DMS53 treated with DMSO at 0.1 percent for 48 hours (cell line): ENCODE data around the gene PPP2R5C.

Experiments
- DNase-seq: peaks from one replicate; lab custom pipeline; 2025; ENCODE audit not compliant: unreplicated experiment; lab: John Stamatoyannopoulos, UW

Gene PPP2R5C

DNA sequence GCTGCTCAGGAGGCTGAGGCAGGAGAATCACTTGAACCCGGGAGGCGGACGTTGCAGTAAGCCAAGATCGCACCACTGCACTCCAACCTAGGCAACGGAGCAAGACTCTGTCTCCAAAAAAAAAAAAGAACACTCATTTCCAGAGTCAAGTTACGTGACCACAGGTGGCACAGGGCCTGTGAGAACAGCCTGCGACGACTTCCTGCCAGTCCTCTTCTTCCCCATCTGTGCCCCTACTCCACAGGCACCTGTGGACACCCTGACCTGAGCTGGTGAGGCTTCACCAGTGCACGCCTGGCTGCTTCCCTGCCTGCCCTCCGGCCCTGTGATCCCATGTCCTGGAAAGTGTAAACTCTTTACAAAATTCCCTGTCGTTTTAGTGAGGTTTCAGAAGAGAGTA is 77.7 kb downstream of the PPP2R5C start:
- no peak for DNase-seq

DNA sequence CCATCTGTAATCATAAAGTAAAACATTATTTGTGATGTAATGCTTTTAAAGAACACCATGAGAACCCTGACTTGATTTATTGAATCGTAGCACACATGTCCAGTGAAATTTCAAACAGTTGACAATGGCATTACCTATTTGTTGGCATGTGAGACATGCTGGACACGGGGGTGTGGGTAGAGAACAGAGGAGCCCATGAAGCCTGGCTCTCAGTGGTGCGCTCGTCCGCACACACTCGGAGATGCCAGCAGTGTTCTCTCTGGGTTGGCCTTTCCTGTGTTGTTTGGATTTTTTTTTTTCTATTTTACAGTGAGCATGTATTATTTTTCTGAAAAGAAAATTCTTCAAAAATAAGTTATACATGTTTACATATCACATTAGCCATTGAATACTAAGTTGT is 78.2 kb downstream of the PPP2R5C start:
- DNase-seq, result no peak

DNA sequence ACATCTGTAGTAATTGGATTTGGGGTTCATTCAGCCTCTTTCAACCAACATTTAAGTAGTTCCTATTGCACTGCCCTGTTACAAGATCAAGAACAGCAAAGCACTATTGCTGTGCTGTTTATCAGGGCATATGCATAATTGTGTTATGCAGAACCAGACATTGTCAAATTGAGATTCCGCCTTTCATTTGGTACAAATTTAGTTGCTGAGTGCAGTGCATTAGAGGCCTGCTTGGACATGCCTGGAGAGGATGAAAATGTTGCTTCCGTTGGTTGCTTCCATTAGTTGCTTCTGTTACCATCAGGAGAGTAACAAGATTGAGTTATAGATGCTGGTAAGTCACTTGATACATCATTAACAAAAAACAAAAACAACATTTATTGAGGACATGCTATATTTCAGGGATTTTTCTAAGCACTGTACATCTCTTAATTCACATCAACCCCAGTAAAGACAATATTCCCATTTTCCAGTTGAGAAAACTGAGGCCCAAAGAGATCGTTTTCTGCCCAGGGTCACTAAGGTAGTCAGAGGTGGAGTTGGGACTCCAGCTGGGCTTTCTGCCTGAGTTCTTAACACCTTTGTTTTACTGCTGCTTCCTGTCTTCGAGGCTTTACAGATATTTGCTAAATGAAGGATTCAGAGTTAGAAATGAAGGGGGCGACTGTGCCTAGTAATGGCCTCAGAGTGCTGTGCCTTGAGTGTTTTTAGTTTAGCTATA is 79.3 kb downstream of the PPP2R5C start:
- DNase-seq, result no peak

DNA sequence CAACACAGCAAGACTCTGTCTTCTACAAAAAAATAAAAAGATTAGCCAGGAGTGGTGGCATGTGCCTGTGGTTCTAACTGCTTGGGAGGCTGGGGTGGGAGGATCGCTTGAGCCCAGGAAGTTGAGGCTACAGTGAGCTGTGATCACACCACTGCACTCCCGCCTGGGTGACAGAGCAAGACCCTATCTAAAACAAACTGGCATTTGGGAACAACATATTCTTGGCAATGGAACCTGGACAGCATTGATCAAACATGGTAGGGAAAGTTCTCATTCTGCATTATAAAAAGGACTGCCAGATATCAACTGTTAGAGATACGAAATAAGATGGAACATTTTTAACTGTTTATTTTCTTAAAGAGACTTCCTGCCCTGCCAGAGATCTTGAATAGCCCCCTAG is 81.5 kb downstream of the PPP2R5C start:
- DNase-seq, result no peak

DNA sequence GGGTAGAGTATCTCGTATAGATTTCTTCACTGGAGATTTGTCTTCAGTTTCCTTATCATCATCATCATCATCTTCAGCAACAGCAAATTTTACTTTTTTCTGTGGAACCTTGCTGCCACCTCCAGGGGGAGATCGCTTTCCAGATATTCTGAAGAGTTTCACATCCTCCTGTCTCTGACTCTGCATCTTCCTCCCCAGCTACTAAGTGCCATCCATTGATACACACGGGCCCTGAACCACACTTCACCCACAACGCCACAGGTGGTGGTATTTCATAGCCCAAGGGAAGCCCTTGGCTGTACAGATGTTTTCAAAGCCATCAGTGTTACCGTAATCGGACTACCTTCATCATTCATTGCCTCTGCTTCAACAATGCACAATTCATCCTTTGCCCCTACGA is 82.2 kb downstream of the PPP2R5C start:
- DNase-seq, result no peak

DNA sequence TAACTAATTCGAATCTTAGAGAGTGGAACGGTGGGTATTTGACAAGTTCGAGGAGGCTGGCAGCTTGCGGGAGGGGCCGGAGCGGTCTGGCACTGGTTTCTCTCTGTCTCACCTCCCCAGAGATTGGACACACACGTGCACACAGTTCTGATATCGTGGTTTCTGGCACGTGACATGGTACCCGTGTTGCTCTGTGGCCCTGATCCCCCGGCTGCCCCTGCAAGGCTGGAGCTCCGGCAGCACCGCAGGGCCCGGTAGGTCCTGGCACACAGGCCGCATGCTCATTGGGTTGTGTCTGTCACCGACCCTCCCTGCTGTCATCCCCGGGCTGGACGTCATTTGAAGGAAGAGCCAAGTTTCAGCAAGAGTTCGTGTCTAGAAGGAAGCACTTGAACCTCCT is 82.7 kb downstream of the PPP2R5C start:
- DNase-seq, result no peak

DNA sequence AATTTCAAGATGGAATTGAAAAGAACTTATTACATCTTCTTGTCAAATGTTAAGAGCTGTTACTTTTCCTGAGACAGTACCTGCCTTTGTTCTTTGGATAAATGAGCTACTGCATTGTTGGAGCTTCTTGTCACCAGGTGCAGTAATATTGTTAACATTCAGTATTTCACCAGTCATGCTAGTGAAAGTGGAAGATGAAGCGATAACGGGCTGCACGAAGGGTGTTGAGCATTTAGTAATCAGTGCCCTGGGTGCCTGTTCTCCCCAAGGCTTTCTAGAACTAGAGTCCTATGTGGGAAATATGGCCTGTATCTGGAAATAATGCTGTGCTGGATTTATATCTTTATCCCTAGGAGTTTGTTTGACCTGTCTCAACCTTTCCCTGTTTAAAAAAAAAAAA is 83.2 kb downstream of the PPP2R5C start:
- no peak for DNase-seq

DNA sequence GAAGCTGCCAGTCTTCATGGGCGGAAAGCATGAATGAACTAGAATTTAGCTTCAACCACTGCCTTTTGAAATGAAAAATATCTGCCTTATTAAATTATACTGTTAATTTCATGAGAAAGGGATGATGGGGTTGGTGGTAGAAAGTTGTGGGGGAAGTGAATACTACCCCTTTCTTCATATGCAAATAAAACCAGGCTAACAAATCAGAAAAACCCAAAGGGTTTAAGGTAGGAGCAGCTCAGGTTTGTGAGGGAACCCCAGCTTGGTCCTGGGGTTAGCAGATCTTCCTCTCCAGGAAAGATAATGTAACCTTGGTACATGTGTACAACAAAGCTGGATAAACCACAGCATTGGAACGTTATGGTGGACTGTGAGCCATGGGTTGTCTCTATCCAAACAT is 84.0 kb downstream of the PPP2R5C start:
- no peak for DNase-seq

DNA sequence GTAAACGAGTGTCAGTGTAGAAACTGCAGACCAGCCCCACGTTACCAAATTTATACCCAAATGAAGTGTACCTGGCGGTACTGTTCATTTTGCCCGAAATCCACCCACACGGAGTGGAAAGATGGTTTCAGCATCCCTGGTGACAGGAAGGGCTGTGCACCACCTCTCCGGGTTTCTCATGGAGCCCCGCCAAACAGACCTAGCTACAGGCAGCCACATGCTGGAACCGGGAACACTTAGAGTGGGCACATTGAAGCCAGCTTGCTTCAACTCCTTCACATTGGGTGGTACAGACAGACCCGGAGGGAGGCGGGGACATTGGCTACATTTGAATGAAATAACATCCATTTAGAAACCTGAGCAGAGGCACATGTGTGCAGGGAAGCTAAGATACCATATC is 84.4 kb downstream of the PPP2R5C start:
- no peak for DNase-seq

DNA sequence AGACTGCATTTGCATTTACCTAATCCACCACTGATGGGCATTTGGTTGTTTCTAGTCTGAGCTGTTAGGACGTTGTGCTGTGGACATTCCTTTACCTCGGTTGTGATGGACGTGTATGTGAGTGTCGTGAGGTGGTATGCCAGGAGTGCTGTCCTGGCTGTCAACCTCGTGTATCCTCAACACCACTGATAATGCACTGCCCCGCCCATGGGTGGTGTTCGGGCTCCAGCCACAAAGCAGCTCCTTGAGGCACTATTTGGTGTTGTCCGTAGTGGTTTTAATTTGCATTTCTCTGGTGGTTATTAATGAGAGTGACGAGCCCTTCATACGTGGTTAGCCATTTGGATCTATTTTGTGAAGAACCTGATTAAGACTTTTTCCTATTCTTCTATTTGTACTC is 87.6 kb downstream of the PPP2R5C start:
- no peak for DNase-seq

DNA sequence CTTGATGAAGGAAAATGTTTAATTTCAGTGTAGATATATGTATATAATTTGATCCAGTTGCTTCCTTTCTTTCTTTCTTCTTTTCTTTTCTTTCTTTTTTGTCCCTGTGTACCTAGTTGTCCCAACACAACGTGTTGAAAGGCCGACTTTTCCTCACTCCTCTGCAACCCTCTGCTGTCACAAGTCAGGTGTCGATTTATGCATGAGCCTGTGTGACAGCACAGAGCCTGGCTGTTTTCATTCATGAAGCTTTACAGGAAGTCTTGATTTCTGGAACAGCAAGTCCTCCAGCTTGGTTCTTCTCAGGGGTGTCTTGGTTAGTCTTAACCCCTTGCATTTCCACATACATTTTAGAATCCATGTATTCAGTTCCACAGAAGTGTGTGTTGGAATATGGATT is 88.1 kb downstream of the PPP2R5C start:
- no peak for DNase-seq

DNA sequence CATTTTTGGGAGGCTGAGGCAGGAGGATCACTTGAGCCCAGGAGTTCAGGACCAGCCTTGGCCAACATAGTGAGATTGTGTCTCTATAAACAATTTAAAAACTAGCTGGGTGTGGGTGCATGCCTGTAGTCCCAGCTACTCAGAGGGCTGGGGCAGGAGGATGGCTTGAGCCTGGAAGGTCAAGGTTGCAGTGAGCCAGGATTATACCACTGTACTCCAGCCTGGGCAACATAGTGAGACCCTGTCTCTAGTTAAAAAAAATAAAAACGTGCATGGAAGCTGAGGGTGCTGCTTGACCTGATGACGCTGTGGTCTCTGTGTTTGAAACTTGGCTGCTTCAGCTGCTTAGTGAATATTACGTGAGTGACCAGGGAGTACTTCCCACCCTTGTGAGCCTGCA is 89.7 kb downstream of the PPP2R5C start:
- no peak for DNase-seq

DNA sequence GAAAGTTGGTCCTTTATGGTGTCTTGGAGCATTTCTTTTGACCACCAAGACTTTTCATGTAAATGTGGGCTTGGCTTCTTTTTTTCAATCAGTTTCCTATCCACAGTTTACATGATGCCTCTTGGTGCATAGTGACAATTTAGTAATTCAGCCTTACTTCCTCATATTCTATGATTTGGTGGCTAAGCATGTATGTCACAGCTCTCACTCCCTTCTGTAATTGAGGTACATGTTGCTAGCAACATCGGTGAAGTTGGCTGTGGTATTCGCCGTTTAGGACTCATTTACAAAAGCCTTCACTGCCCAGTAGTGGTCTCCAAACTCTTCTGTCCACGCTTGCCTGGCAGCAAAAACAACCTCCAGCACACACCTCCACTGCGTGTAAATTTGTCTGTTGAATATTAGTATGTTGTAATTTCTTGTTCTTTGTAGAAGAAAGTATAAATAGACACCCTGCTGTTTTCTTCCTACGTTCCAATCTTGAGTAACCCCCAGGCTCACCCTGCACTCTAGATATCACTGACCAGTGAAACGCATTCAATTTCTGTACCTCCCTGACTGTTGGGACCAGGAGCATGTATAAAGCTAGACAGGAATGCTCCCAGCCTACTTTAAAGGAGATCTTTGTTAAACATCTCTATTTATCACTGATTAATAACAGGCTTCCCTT is 90.4 kb downstream of the PPP2R5C start:
- no peak for DNase-seq

DNA sequence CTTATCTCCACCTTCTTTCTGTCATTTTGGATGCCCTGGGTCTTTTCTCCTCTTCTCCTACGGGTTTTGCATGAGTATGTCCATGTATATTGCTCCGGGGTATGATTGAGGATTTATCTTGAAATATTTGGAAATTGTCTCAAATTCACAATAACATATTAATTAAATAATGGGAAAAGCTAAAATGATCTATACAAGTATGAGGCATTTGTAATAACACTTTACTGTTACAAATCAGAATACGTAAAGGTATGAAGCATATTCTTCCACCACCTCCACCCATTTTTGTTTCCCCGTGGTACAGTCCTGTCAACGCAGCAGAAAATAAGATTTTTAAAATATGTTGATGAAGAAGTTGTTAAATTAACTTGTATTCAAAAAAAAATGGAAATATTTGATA is 91.3 kb downstream of the PPP2R5C start:
- no peak for DNase-seq

DNA sequence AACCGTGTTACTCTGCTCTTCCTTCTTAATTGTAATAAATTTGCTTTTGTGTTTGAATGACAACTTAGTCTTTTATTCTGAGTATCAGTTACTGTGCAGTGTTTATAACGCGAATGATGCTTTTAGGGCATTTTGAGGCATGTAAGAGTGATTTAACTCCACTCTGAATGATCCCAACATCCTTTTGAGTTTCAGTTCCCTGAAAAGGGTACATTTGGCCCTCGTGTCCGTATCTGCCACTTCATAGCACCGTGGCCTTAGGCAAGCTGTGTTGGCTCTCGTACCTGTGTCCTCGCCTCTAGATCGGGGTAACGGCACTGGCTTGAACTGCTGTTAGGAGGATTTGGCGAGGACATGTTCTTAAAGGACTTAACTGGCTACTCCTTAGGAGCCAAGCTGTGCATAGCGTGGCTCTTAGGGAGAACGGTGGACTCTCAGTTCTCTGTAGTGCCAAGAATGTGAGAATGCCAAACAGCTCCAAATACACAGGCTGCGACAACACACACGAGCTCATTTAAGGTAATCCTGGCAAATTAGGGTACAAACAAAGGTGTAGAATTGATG is 92.0 kb downstream of the PPP2R5C start:
- DNase-seq, result no peak

DNA sequence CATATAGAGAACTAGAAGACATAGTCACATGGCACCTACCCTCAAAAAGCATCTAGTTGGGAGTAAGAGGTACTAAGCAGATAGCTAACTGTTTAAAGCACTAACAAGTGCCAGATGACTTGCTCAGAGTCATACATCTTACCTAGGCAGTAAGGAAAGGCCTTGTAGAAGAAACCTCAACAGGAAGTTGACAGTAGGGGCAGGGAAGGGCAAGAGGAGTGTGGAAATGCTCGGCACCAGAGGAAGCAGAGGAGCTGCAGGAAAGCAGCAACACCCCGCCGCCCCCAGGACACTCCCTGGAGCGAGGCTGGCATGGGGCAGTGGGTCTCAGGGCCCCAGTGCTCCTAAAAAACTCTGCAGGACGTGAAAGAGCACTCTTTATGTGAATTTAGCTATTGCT is 92.9 kb downstream of the PPP2R5C start:
- DNase-seq, result no peak

DNA sequence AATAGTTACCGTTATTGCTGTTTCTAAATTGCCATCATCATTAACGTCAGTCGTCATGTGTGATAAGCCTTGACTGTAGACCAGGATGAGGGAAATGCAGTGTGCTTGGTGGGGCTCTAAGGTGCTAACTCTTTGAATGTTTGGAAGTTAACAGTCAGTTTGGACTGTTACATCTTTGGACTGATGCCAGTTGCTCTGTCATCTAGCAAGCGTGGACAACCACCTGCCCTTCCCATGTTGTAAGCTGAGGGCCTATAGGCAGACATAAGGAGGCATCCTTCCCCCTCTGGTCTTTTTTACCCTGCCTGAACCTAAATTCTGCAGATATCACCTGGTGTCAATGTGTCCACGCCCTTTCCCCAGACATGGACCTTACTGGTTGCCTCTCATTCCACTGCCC is 94.4 kb downstream of the PPP2R5C start:
- DNase-seq, result no peak

DNA sequence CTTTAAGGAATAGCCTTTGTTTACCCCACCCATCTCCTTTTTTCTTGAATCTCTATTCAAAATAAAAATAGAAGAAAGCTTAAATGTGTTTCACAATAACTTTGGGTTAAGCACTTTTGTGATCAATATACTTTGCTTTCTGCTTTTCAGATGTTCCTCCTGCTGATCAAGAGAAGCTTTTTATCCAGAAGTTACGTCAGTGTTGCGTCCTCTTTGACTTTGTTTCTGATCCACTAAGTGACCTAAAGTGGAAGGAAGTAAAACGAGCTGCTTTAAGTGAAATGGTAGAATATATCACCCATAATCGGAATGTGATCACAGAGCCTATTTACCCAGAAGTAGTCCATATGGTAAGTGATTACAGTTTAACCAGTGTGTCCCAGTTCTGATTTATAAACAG is 95.0 kb downstream of the PPP2R5C start:
- no peak for DNase-seq

DNA sequence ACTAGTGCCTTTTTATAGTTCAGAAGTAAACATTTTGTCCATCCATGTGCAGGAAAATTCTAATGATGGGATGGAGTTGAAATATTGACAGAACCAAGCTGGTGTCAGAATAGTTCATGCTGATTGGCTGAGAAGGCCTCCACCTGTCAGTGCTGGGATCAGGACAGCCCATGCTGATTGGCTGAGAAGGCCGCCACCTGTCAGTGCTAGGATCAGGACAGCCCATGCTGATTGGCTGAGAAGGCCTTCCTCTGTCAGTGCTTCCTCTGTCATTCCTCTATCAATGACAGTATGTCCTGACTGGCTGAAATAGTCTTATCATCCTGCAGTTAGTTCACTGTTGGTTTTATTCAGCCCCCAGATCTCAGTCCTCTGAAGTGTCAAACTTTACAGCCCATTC is 95.7 kb downstream of the PPP2R5C start:
- DNase-seq, result no peak

DNA sequence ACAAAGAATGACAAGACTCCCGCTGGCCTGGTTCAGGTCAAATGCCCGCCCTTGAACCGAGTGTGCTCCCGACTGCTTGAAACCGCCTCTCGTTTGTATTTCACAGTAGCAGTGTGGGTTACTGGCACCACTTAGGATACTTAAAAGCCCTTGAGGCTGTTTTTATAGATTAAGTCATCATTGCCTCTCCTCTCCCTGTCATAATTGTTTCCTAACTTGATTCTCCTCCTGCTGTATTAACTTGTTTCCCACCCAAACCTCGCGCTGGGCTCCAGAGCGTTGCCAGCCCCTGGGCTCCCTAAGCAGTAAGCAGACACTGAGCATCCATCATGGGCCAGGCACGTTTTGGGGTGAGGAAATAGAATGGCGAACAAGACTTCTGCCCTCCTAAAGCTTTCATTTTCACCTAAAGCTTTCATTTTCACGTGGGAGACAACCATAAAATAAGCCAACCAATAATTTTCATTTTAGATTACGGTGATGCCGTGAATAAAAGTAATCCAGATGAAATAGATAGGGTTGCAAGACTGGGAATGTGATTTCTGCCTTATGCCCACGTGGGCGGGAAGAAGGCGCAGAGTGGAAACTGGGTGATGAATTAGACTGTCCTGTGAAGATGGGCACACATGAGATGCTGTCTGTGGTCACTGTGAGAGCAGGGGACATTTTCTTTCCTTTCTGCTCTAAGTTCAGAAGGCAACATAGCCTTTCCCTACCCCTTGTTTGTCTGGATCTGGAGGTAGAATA is 97.5 kb downstream of the PPP2R5C start:
- DNase-seq, result no peak

DNA sequence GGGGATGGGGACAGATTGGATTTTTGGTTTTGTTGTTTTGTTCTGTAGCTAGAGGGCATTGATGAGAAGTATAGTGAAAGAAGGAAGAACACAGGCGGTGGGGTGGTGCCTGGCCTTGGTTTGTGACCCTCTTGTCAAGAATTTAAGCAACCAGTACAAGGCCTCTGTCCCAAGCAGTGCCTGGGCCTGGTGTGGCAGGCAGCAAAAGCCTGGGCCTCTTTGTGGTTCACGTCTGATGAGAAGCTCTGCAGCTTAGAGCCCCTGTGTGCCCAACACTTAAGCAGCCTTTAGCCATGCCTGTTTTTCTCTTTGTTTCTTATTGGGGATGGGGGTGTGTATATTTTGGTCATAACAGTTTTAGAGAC is 98.0 kb downstream of the PPP2R5C start:
- DNase-seq, result no peak

DNA sequence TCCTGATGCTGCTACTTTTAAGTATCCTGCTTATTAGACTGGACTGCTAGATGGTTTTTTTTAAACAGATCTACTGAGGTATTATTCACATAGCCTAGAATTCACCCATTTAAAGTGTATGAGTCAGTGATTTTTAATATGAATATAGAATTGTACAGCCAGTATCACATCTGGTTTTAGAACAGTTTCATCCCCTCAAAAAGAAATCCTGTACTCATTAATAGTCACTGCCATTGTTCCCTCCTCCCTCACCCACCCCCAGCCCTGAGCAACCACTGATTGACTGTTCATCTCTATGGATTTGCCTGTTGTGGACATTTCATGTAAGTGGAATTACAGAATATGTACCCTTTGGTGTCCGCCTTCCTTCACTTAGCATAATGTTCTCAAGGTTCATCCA is 98.4 kb downstream of the PPP2R5C start:
- DNase-seq, result no peak
